WERI-Rb-1 (cell line): ENCODE results near the gene POU3F3.

ENCODE experiments used
- DNase-seq: peaks from one replicate; pipeline ENCODE4 v3.0.0-alpha.2; 2020
- H3K27ac ChIP-seq: fragments of 250-450 bp; sonication (Bioruptor Pico); 2 replicates; pipeline ENCODE4 v1.5.1; 2020; ENCODE audit warnings: mild to moderate bottlenecking, moderate library complexity
- H3K27me3 ChIP-seq: fragments of 250-450 bp; sonication (Bioruptor Pico); 2 replicates; pipeline ENCODE4 v1.5.1; 2021; ENCODE audit warnings: mild to moderate bottlenecking, low read depth, moderate library complexity; ENCODE audit not compliant: insufficient read depth, severe bottlenecking
- H3K36me3 ChIP-seq: fragments of 250-450 bp; sonication (Bioruptor Pico); 2 replicates; pipeline ENCODE4 v1.5.1; 2020; ENCODE audit warnings: mild to moderate bottlenecking, moderate library complexity
- H3K4me3 ChIP-seq: 2 replicates; pipeline ENCODE4 v1.5.1; 2011; ENCODE audit warnings: low read depth, mild to moderate bottlenecking, control low read depth, low read length
- H3K9me3 ChIP-seq: fragments of 250-450 bp; sonication (Bioruptor Pico); 2 replicates; pipeline ENCODE4 v1.5.1; 2021; ENCODE audit warnings: mild to moderate bottlenecking, moderate library complexity; ENCODE audit not compliant: severe bottlenecking
- CTCF ChIP-seq: IDR thresholded peaks from 2 replicates; pipeline ENCODE4 v1.5.1; 2011; ENCODE audit warnings: low read depth, mild to moderate bottlenecking, control low read depth, inconsistent platforms, low read length

The POU3F3 gene

GRCh38 chr2:104865096-104865470 lies 11.2 kb downstream of the POU3F3 start:
- Histone ChIP-seq H3K27ac (no peak overlapping the region), H3K4me3 (no peak overlapping the region), H3K36me3 (no peaks in the 10 kb centered on the region), H3K9me3 (no peaks in the 10 kb centered on the region), H3K27me3 (peaks cover 96% of the 10 kb centered on the region)
- DNase-seq = no peak
- TF ChIP-seq CTCF = no peak

GRCh38 chr2:104866122-104866864 lies 12.4 kb downstream of the POU3F3 start:
- Histone ChIP-seq H3K36me3 (no peaks in the 10 kb centered on the region), H3K27me3 (peaks cover 96% of the 10 kb centered on the region), H3K27ac (no peak overlapping the region), H3K4me3 (no peak overlapping the region), H3K9me3 (no peaks in the 10 kb centered on the region)
- no peak for DNase-seq
- TF ChIP-seq CTCF = no peak

- TF ChIP-seq CTCF = no peak
- Histone ChIP-seq H3K27ac (no peak overlapping the region), H3K4me3 (no peak overlapping the region)
These were observed 13.2 kb downstream of the POU3F3 start for GRCh38 chr2:104866883-104867812.

DNA sequence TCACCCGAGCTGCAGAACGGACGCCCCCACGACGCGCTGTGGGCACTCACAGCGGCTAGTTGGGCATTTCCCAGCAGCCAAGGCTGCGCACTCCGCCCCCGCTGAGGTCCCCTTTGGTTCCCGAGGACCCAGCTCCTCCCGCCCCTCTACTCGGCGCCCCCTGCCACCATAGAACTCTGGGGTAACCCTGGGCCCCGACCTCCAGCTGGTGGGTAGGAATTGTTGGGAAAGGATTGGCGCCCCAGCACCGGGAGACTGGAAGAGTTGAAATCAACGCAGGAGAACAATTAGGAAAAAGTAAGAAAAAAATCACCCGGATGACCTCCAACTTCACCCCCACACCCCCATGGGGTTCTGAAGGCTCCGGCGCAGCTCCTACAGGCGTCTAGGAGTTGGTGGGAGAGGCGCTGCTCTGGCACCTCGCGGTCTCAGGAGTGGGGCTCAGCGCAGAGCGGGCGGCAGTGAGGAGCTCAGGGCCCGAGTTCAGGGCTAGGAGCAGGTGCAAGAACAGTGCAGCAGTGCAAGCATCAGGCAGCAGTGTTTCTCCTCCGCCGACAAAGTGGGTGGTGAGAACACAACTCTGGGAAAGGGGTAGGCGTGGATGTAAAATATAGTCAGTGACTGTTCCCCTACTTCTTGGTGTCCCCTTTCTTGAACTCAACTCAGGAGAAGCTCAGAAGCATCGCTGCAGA lies 14.0 kb downstream of the POU3F3 start:
- no peaks in the 10 kb centered on the region for H3K36me3 ChIP-seq
- H3K4me3 ChIP-seq = no peak overlapping the region
- no peak overlapping the region for H3K27ac ChIP-seq
- no peak for TF ChIP-seq CTCF
- H3K27me3 ChIP-seq = peaks cover 97% of the 10 kb centered on the region
- DNase-seq = no peak
- no peaks in the 10 kb centered on the region for H3K9me3 ChIP-seq

More at GRCh38 chr2:104866883-104867812, 13.2 kb downstream of the POU3F3 start:
- H3K9me3 ChIP-seq = no peaks in the 10 kb centered on the region
- DNase-seq = no peak
- no peaks in the 10 kb centered on the region for H3K36me3 ChIP-seq
- peaks cover 96% of the 10 kb centered on the region for H3K27me3 ChIP-seq

DNA sequence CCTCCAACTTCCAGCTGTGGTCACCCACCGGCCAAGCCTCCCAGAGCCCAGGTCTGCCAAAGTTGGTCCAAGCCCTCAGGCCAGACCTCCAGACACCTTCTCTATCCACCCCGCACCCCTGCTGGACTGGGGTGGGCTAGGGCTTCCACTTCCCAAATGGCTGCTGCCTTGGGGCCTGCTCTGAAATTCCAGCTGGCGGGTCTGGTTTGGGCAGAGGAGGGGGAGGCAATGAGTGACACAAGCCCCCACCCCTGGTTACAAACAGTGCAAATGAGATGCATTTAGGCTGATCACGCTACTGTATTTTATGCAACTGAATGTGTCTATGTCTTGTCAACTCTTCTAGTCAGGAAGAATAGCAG lies 14.6 kb downstream of the POU3F3 start:
- Histone ChIP-seq H3K27ac (no peak overlapping the region), H3K27me3 (peaks cover 97% of the 10 kb centered on the region), H3K36me3 (no peaks in the 10 kb centered on the region), H3K9me3 (no peaks in the 10 kb centered on the region), H3K4me3 (no peak overlapping the region)
- TF ChIP-seq CTCF = no peak
- no peak for DNase-seq
